Mammary epithelial cell (primary cell): ENCODE measurements around the gene PVR.

Experiments
- EZH2 ChIP-seq: IDR thresholded peaks from 2 replicates; pipeline ENCODE4 v1.6.1; 2012; ENCODE audit warnings: low read length, inconsistent platforms, borderline replicate concordance
- TF ChIP-seq, protein P1 (sequence below), 2 donors: IDR thresholded peaks in 1 of 2; conservative IDR thresholded peaks in 1 of 2; 2 replicates each; pipeline ENCODE4 v1.5.1; 2011 to 2012; ENCODE audit warnings: inconsistent platforms in 2 of 2, low read length in 2 of 2, mild to moderate bottlenecking in 2 of 2, control low read depth in 1 of 2, low read depth in 1 of 2; ENCODE audit not compliant: insufficient read depth in 1 of 2; ENCODE audit errors: extremely low read depth in 1 of 2

DNA sequence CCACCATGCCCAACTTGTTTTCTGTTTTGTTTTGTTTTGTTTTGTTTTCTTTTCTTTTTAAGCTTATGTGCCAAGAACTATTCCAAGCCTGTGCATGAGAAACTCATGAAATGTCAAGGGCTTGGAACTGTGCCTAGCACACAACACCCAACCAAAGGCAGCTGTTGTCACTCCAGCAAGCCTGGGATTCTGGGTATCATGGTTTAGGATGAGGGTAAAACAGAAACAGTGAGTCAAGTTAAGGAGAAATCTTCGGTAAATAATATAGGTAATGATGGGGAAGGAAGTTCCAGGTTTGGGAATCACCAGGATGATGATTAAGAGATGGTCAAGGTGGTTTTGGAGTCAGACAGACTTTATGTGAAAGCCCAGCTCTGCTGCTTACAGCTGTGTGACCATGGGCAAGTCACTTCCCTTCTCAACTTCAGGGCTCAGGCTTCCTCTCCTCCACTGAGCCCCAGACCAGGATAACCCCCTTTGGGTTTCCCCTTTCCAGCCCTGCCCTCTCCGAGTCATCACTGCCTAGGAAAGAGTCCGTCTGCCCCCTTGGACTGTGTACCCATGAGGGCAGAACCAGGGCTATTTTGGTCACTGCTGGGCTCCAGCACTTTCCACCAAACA lies 5.0 kb downstream of the PVR start:
- TF ChIP-seq, protein P1, sequence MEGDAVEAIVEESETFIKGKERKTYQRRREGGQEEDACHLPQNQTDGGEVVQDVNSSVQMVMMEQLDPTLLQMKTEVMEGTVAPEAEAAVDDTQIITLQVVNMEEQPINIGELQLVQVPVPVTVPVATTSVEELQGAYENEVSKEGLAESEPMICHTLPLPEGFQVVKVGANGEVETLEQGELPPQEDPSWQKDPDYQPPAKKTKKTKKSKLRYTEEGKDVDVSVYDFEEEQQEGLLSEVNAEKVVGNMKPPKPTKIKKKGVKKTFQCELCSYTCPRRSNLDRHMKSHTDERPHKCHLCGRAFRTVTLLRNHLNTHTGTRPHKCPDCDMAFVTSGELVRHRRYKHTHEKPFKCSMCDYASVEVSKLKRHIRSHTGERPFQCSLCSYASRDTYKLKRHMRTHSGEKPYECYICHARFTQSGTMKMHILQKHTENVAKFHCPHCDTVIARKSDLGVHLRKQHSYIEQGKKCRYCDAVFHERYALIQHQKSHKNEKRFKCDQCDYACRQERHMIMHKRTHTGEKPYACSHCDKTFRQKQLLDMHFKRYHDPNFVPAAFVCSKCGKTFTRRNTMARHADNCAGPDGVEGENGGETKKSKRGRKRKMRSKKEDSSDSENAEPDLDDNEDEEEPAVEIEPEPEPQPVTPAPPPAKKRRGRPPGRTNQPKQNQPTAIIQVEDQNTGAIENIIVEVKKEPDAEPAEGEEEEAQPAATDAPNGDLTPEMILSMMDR (conservative IDR thresholded peaks at IDR 0.05 in 1 of 2, IDR thresholded peaks at IDR 0.05 in 1 of 2; ENCODE audit: extremely low read depth in 1 of 2, insufficient read depth in 1 of 2, low read depth in 1 of 2, low read length in 2 of 2), result no peak
- TF ChIP-seq EZH2, result no peak
